Endometrial microvascular endothelial cells (primary cell): Measurements from ENCODE around the gene CHRND. TPM values are rescaled to one million over a fixed set of nuclear protein-coding genes. Genes with fewer than 3 reads are reported as not detected.

Source experiments
- in situ Hi-C: cut with HindIII; loops from 2 replicates; pipeline ENCODE4 v1.10.0; 2017; ENCODE audit warnings: low sequenced_read_pairs, low pct_unique_long_range_greater_than_20kb; ENCODE audit errors: inconsistent ontology term
- total RNA-seq: library from RNA; depleted of rRNA; stranded (reverse); fragments of >200 nt; gene quantifications from one replicate; pipeline ENCODE4 v1.2.3, GENCODE V29; 2015; ENCODE audit errors: inconsistent ontology term

The CHRND gene
- total RNA-seq, 1 donor from 2014 or later, result not detected

DNA sequence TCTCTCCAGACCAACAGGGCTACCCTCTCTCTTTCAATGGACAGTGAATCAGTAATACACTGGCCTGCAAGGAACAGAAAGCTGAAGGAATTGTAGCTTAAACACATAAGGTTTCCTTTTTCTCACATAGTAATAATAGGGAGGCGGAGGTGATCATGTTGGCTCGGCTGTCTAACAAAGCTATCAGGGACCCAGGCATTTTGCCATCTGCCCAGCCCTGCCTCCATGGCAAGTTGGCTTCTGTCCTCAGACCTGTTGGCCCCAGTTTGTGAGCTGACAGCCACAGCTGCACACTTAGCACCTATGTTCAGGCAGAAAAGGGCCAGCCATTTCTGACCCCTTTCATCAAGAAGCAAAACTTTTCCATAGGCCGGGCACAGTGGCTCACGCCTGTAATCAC, 11.5 kb downstream of the CHRND start:
- in situ Hi-C loops, result no loop called here

DNA sequence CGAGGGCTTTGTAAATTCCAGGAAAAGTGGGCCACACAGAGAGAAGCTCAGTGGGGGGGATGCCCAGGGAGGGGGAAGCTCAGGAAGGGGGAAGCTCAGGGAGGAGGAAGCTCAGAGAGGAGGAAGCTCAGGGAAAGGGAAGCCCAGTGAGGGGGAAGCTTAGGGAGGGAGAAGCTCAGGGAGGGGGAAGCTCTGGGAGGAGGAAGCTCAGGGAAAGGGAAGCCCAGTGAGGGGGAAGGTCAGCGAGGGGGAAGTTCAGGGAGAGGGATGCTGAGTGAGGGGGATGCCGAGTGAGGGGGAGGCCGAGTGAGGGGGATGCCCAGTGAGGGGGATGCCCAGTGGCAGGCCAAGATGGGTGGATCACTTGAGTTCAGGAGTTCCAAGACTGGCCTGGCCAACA, 12.7 kb downstream of the CHRND start:
- in situ Hi-C loops, result no loop called here

- in situ Hi-C loops, result no loop called here
Observed at GRCh38 chr2:232539298-232540231, 13.6 kb downstream of the CHRND start, which contains the start of gene CHRNG. Gene CHRNG, plus strand, starts transcription at chr2:232539692. Its CDS starts 56 bp downstream, at chr2:232539748.

DNA sequence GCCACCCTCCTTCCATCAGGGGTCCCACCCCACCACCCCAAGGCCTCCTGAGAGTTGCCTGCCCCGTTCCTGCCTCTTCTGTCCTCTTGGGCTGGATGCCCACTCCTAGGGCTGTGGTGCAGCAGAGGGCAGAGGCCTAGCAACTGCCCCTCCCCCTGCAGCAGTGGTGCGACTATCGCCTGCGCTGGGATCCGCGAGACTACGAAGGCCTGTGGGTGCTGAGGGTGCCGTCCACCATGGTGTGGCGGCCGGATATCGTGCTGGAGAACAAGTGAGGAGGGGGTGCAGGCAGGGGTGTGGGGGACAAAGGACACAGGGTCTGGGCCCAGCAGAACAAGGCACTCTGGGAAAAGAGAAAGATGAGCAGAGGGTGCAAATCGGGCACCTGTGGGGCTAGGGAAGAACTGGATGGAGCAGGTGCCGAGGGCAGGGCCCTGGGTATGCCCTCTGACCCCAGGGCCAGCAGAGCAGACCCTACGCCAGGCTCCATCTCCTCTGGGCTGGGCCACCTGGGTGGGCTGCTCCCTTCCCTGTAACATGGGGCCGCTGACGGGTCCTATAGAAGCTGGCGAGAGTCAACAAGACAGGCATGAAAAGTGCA, 14.6 kb downstream of the CHRND start:
- in situ Hi-C loops, result no loop called here

GRCh38 chr2:232541195-232541960, 15.4 kb downstream of the CHRND start:
- in situ Hi-C loops, result no loop called here

DNA sequence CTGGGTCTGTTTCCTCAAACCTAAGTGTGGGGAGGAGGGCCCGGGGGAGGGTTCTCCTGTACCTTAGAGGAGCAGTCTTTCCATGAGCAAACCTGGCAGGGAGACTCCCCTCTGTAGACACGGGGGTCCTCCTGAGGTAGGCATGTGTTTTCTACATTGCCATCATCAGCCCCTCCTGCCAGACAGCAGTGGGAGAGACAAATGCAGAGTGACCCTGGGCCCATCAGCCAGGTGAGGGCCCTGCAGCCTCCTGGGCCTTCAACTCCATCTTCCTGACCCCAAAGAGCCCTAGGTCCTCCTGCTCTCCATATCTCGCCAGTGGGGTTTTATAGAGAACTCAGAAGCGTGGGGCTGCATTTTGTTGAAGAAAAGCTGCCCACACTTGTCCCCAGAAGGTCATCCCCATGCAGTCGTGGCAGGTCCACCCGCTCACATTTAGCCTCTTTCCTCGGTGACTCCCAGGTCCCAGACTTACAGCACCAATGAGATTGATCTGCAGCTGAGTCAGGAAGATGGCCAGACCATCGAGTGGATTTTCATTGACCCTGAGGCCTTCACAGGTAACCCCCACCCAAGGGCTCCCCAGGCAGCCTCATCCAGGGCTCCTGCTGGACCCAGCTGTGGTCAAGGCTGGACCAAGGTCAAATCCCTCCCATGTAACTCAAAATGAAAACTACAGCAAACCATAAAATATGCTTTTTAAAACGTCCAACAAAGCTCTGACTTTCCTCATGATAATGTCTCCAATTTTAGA, 16.2 kb downstream of the CHRND start:
- in situ Hi-C loops, result no loop called here

- in situ Hi-C loops, result no loop called here
Observed at GRCh38 chr2:232542715-232543467, 16.9 kb downstream of the CHRND start.

DNA sequence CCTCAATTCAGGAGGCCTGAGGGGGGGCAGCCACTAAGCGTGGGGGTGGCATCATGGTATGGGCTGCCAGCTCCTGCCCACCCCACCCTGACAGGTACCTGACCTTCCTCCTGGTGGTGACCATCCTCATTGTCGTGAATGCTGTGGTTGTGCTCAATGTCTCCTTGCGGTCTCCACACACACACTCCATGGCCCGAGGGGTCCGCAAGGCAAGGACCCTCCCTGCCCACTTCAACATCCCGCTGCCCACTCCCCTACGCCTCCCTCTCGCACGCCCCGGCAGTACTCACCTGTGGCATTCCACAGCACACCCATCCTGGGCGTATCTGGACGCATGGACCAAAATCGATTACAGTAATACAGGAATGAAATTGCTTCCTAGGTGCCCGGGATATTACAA, 17.5 kb downstream of the CHRND start:
- in situ Hi-C loops, result no loop called here

DNA sequence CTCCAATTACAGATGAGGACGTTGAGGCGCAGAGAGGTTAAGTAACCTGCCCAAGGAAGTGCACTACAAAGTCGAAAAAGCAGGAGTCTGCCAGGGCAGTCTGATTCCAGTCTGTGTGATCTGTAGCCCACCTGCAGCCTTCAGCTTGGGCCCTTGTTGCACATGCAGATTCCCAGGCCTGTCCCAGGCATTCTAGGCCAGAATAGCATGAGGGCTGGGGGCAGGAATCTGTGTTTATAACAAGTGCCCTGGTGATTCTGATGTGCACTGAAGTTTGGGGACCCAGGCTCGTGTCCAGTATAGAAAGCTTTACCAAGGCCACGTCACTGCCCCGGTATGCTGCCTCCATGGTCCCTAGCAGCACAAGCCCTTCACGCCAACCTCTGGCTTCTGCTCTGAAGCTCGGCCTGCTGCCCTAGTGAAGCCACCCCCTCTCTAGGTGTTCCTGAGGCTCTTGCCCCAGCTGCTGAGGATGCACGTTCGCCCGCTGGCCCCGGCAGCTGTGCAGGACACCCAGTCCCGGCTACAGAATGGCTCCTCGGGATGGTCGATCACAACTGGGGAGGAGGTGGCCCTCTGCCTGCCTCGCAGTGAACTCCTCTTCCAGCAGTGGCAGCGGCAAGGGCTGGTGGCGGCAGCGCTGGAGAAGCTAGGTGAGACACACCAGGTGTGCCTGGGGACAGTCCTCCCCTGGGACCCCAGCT, 18.1 kb downstream of the CHRND start:
- in situ Hi-C loops, result no loop called here

DNA sequence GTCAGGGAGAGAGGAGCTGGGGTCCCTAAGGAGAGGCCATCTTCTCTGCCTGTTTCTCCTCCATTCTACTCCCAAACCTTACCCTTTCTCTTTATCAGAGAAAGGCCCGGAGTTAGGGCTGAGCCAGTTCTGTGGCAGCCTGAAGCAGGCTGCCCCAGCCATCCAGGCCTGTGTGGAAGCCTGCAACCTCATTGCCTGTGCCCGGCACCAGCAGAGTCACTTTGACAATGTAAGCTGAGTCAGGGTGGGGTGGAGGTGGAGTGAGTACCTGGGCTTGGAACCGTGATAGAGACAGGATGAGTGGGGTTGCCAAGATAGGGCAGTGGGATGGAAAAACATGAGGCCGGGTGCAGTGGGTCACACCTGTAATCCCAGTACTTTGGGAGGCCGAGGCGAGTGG, 18.7 kb downstream of the CHRND start:
- in situ Hi-C loops, result no loop called here

DNA sequence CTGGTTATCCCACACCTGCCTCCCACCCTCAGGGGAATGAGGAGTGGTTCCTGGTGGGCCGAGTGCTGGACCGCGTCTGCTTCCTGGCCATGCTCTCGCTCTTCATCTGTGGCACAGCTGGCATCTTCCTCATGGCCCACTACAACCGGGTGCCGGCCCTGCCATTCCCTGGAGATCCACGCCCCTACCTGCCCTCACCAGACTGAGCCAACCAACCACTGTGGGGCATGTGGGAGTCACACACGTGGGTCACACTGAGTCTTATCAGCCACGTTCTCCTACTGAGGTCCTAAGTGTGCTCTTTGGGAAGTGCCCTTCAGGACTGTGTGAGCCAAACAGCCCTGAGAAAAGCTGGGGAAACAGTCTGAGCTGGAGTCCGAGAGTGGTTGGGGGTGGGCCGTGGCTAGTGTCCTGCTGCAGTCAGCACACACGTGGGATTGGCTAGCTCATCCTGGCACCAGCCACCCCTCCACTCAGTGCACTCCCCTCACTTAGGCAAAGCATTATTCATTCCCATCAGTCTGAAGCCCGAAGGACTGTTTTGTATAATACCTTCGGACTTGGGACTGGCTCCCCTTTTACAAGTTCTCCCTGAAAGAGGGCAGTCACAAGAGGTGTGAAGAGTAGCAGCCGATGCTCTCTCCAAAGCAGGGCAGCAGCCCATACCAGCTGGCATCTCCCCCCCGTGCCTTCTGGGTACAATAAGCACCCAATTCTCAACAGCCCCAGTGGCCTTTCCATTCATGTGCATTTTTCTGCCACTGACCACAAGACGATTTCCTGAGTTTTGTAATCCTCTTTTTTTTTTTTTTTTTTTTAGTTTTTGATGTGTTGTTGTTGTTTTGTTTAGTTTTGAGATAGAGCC, 19.8 kb downstream of the CHRND start:
- in situ Hi-C loops, result no loop called here

DNA sequence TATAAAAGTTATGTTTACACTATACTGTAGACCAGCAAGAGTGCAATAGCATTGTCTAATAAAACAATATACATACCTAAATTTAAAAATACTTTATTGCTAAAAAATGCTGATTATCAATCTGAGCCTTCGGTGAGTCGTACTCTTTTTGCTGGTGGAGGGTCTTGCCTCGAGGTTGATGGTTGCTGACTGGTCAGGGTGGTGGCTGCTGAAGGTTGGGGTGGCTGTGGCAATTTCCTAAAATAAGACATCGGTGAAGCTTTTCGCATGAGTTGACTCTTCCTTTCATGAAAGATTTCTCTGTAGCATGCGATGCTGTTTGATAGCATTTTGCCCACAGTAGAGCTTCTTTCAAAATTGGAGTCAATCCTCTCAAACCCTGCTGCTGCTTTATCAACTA, 22.0 kb downstream of the CHRND start:
- in situ Hi-C loops, result no loop called here

- in situ Hi-C loops, result no loop called here
Observed at GRCh38 chr2:232549655-232550353, 23.8 kb downstream of the CHRND start.

DNA sequence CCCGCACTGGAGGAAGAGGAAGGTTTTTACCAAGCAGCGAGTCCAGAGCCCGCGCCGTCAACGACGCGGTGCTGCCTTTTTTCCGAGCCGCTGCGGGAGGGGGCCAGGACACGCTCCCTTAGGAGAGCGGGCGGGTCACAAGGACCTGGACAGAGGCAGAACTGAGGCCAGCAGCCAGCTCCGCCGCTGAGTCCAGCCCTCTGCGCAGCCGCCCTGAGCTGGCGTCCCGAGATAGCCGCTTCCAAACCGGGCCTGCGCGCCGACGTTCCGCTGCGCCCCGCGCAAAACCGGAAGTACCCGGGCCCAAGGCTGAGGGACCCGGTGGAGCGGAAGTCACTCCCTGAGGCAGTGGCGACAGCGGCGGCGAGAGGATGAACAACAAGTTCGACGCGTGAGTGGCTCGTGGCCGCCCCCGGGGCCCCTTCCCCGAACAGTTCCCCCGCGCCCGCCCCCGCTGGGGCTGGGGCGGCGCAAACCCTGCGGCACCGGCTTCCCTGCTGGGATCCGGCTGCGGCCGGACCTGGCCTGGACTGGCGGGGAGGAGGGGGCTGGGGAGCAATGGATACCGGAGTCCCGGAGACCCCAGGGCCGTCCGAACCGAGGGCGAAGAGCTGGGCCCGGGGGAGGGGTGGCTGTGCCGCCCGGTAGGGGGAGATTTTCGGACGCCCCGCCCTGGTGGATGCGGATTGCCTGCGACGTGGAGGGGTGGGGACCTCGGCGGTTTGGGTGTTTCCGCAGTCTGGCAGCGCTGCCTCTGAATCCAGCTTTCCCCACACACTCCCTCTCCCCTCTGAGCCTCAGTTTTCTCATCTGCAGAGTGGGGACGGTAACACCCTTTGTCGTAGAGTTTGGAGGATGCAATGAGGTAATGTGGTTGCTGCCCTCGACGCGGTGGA, 24.6 kb downstream of the CHRND start, which contains the start of the genes EIF4E2 and TIGD1:
TSS of gene EIF4E2 (plus strand) at position 336 of the 896 bp plus-strand sequence. CDS start at position 372, 36 bp downstream.
TSS of gene TIGD1 (minus strand) at position 204 of the 896 bp plus-strand sequence. CDS start 675 bp downstream, outside the sequence.
- in situ Hi-C loops, result no loop called here

GRCh38 chr2:232551250-232551638, 25.3 kb downstream of the CHRND start:
- in situ Hi-C loops, result no loop called here
